Immature natural killer cell (primary cell): ENCODE results near the gene ERBB3. TPM values are rescaled to one million over a fixed set of nuclear protein-coding genes. Genes with fewer than 3 reads are reported as not detected.

Source experiments
- DNase-seq, 3 donors: peaks; one replicate each; pipeline ENCODE4 v3.0.0; 2022; ENCODE audit warnings: mixed read lengths in 1 of 3
- H3K27ac Mint-ChIP-seq, 6 donors: one replicate each; pipeline ENCODE4 v1.8.0; 2020; ENCODE audit warnings: mixed read lengths in 6 of 6, mild to moderate bottlenecking in 5 of 6, inconsistent platforms in 4 of 6, moderate library complexity in 3 of 6
- H3K27me3 Mint-ChIP-seq, 3 donors: one replicate each; pipeline ENCODE4 v1.8.0; 2020 to 2021; ENCODE audit warnings: low read depth in 3 of 3, mild to moderate bottlenecking in 3 of 3, mixed read lengths in 3 of 3, moderate library complexity in 3 of 3, inconsistent platforms in 1 of 3
- H3K36me3 Mint-ChIP-seq, 3 donors: one replicate each; pipeline ENCODE4 v1.8.0; 2020; ENCODE audit warnings: mixed read lengths in 3 of 3, inconsistent platforms in 2 of 3, mild to moderate bottlenecking in 2 of 3
- H3K4me1 Mint-ChIP-seq, 2 donors: one replicate each; pipeline ENCODE4 v1.8.0; 2020; ENCODE audit warnings: inconsistent platforms in 2 of 2, mild to moderate bottlenecking in 2 of 2, mixed read lengths in 2 of 2, moderate library complexity in 1 of 2
- H3K4me3 Mint-ChIP-seq, 5 donors: one replicate each; pipeline ENCODE4 v1.8.0; 2020; ENCODE audit warnings: mild to moderate bottlenecking in 5 of 5, mixed read lengths in 5 of 5, inconsistent platforms in 3 of 5, moderate library complexity in 3 of 5
- H3K9me3 Mint-ChIP-seq, 6 donors: one replicate each; pipeline ENCODE4 v1.8.0; 2020; ENCODE audit warnings: mild to moderate bottlenecking in 6 of 6, mixed read lengths in 6 of 6, inconsistent platforms in 4 of 6, moderate library complexity in 3 of 6
- polyA plus RNA-seq, 3 donors: library from polyadenylated mRNA; unstranded; fragments of 300-500 nt; fragmentation: Illumina TruSeq; gene quantifications; one replicate each; pipeline ENCODE4 v1.2.3, GENCODE V29; 2021

ERBB3 gene
- polyA plus RNA-seq, 3 donors from 2014 or later, result not detected

DNA sequence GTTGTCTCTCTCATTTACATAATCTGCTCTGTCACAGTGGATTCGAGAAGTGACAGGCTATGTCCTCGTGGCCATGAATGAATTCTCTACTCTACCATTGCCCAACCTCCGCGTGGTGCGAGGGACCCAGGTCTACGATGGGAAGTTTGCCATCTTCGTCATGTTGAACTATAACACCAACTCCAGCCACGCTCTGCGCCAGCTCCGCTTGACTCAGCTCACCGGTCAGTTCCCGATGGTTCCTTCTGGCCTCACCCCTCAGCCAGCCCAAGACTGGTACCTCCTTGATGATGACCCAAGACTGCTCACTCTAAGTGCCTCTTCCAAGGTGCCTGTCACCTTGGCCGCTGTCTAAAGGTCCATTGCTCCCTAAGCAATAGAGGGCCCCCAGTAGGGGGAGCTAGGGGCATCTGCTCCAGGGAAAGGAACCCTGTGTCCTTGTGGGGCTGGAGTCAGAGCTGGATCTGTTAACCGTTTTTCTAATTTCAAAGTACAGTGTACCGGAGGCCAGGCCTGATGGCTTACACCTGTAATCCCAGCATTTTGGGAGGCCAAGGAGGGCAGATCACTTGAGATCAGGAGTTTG, 5.1 kb downstream of the ERBB3 start:
- peaks cover 2 to 6% (median 4%) of the 10 kb centered on the region in 3 donors for H3K27me3 Mint-ChIP-seq
- H3K36me3 Mint-ChIP-seq, result no peaks in the 10 kb centered on the region
- no peak overlapping the region for H3K4me3 Mint-ChIP-seq
- peaks cover 0 to 6% of the 10 kb centered on the region in 2 donors for H3K4me1 Mint-ChIP-seq
- peak in 1 of 3 donors; percentile 11 for DNase-seq
- peak overlapping the region in 1 of 6 donors; percentile 45 for H3K27ac Mint-ChIP-seq
- no peaks in the 10 kb centered on the region for H3K9me3 Mint-ChIP-seq

GRCh38 chr12:56086096-56086495, 6.1 kb downstream of the ERBB3 start:
- Mint-ChIP-seq H3K9me3 (no peaks in the 10 kb centered on the region), H3K27ac (no peak overlapping the region), H3K4me3 (no peak overlapping the region), H3K4me1 (no peaks in the 10 kb centered on the region), H3K36me3 (no peaks in the 10 kb centered on the region), H3K27me3 (peaks cover 2 to 4% (median 2%) of the 10 kb centered on the region in 3 donors)
- DNase-seq, result no peak

DNA sequence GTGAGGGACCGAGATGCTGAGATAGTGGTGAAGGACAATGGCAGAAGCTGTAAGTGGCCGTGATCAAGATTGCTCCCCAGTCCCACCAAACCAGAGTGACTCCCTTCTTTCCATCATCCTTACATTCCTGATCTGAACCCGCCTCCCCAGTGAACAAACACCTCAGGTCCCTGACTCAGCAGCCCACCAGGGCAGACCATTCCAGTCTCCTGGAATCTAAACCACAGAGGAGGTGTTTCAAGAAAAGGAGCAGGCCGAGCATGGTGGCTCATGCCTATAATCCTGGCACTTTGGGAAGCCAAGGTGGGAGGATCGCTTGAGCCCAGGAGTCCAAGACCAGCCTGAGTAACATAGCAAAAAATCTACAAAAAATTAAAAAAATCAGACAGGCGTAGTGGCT, 6.6 kb downstream of the ERBB3 start:
- Mint-ChIP-seq H3K27me3 (peaks cover 0 to 4% (median 2%) of the 10 kb centered on the region in 3 donors), H3K27ac (no peak overlapping the region), H3K4me1 (no peaks in the 10 kb centered on the region), H3K4me3 (no peak overlapping the region), H3K9me3 (no peaks in the 10 kb centered on the region), H3K36me3 (no peaks in the 10 kb centered on the region)
- DNase-seq, result no peak

- H3K27ac Mint-ChIP-seq, result no peak overlapping the region
- H3K4me1 Mint-ChIP-seq, result no peaks in the 10 kb centered on the region
- H3K36me3 Mint-ChIP-seq, result no peaks in the 10 kb centered on the region
- H3K4me3 Mint-ChIP-seq, result no peak overlapping the region
- DNase-seq, result no peak
- peaks cover 0 to 4% (median 0%) of the 10 kb centered on the region in 3 donors for H3K27me3 Mint-ChIP-seq
- no peaks in the 10 kb centered on the region for H3K9me3 Mint-ChIP-seq
Observed at GRCh38 chr12:56087220-56087619, 7.3 kb downstream of the ERBB3 start.

DNA sequence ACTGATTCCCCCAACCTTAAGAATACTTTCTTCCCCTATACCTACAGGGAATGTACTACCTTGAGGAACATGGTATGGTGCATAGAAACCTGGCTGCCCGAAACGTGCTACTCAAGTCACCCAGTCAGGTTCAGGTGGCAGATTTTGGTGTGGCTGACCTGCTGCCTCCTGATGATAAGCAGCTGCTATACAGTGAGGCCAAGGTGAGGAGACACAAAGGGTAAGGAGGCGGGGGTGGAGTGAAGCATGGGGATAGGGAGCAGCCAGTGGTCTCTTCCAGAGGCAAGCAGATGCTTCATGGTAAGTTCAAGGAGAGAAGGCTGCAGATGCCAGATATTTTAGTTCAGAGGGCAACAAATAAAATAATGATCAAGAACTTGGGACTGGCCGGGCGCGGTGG, 17.8 kb downstream of the ERBB3 start:
- Mint-ChIP-seq H3K4me1 (peaks cover 12 to 15% of the 10 kb centered on the region in 2 donors), H3K36me3 (peaks cover 0 to 5% (median 0%) of the 10 kb centered on the region in 3 donors), H3K9me3 (no peaks in the 10 kb centered on the region), H3K27ac (no peak overlapping the region), H3K4me3 (no peak overlapping the region), H3K27me3 (peaks cover 0 to 10% (median 8%) of the 10 kb centered on the region in 3 donors)
- DNase-seq, result no peak

- no peaks in the 10 kb centered on the region for H3K9me3 Mint-ChIP-seq
- no peak for DNase-seq
- no peak overlapping the region for H3K4me3 Mint-ChIP-seq
- peaks cover 0 to 8% (median 6%) of the 10 kb centered on the region in 3 donors for H3K27me3 Mint-ChIP-seq
- no peak overlapping the region for H3K27ac Mint-ChIP-seq
- peaks cover 20 to 23% of the 10 kb centered on the region in 2 donors for H3K4me1 Mint-ChIP-seq
- peaks cover 0 to 5% (median 0%) of the 10 kb centered on the region in 3 donors for H3K36me3 Mint-ChIP-seq
Observed at GRCh38 chr12:56098592-56098991, 18.6 kb downstream of the ERBB3 start.

DNA sequence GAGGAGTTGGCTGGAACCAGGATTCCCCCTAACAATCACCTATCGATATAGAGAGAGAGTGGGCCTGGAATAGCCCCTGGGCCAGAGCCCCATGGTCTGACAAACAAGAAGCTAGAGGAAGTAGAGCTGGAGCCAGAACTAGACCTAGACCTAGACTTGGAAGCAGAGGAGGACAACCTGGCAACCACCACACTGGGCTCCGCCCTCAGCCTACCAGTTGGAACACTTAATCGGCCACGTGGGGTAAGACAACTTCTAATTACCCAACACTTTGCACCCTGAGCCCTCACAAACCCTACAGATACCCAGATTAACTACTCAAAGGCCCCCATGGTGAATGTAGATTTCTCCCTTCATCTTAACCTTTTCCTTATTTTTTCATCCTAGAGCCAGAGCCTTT, 19.8 kb downstream of the ERBB3 start:
- Mint-ChIP-seq H3K4me3 (no peak overlapping the region), H3K9me3 (no peaks in the 10 kb centered on the region), H3K36me3 (peaks cover 0 to 5% (median 0%) of the 10 kb centered on the region in 3 donors), H3K27me3 (peaks cover 4 to 15% (median 6%) of the 10 kb centered on the region in 3 donors), H3K4me1 (peaks cover 30 to 35% of the 10 kb centered on the region in 2 donors), H3K27ac (peak overlapping the region in 3 of 6 donors; percentile 0 to 36 (median 33))
- no peak for DNase-seq

- H3K27me3 Mint-ChIP-seq, result peaks cover 4 to 12% (median 7%) of the 10 kb centered on the region in 3 donors
- DNase-seq, result no peak
- H3K36me3 Mint-ChIP-seq, result peaks cover 0 to 5% (median 0%) of the 10 kb centered on the region in 3 donors
- H3K4me1 Mint-ChIP-seq, result peaks cover 43 to 47% of the 10 kb centered on the region in 2 donors
- H3K9me3 Mint-ChIP-seq, result no peaks in the 10 kb centered on the region
- peak overlapping the region in 3 of 6 donors; percentile 69 to 98 (median 97) for H3K27ac Mint-ChIP-seq
- no peak overlapping the region for H3K4me3 Mint-ChIP-seq
Observed at GRCh38 chr12:56101045-56101444, 21.1 kb downstream of the ERBB3 start.

GRCh38 chr12:56102683-56103065, 22.7 kb downstream of the ERBB3 start:
- H3K4me1 Mint-ChIP-seq, result peaks cover 50 to 57% of the 10 kb centered on the region in 2 donors
- peak overlapping the region; percentile 93 to 99 (median 96) for H3K27ac Mint-ChIP-seq
- no peaks in the 10 kb centered on the region for H3K9me3 Mint-ChIP-seq
- H3K36me3 Mint-ChIP-seq, result peaks cover 0 to 5% (median 5%) of the 10 kb centered on the region in 3 donors
- peak overlapping the region; percentile 92 to 100 (median 96) for H3K4me3 Mint-ChIP-seq
- peaks cover 4 to 14% (median 7%) of the 10 kb centered on the region in 3 donors for H3K27me3 Mint-ChIP-seq
- DNase-seq, result no peak

DNA sequence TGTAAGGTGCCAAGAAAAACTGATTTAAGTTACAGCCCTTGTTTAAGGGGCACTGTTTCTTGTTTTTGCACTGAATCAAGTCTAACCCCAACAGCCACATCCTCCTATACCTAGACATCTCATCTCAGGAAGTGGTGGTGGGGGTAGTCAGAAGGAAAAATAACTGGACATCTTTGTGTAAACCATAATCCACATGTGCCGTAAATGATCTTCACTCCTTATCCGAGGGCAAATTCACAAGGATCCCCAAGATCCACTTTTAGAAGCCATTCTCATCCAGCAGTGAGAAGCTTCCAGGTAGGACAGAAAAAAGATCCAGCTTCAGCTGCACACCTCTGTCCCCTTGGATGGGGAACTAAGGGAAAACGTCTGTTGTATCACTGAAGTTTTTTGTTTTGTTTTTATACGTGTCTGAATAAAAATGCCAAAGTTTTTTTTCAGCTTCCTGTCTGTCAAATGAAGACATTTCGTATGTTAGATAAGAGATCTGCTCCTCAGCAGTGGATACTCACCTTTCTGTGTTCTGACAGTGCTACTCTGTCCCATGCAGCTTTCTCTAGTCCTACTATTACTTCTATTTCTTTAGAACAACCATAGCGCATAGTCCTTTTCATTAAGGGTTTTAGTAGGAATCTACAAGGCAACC, 23.2 kb downstream of the ERBB3 start:
- peaks cover 0 to 10% (median 5%) of the 10 kb centered on the region in 3 donors for H3K36me3 Mint-ChIP-seq
- H3K27me3 Mint-ChIP-seq, result peaks cover 4 to 13% (median 7%) of the 10 kb centered on the region in 3 donors
- peaks cover 50 to 57% of the 10 kb centered on the region in 2 donors for H3K4me1 Mint-ChIP-seq
- peak; percentile 44 to 49 (median 49) for DNase-seq
- H3K9me3 Mint-ChIP-seq, result no peaks in the 10 kb centered on the region
- H3K27ac Mint-ChIP-seq, result peak overlapping the region; percentile 93 to 99 (median 96)
- peak overlapping the region; percentile 92 to 100 (median 96) for H3K4me3 Mint-ChIP-seq

DNA sequence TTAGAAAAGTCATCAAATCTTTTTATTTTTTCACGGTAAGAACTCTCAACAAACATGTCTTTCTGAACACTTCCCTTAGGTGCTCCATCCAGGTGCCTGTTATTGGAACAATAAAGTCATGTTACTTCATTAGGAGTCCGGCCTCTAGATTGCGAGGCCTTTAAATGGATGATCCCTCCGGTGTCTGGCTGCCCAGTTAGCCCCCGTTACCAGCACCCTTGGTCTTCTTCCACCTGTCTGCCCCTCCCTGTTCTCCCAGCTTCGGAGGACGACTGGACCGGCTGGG, 23.8 kb downstream of the ERBB3 start:
- peak overlapping the region; percentile 92 to 100 (median 96) for H3K4me3 Mint-ChIP-seq
- no peaks in the 10 kb centered on the region for H3K9me3 Mint-ChIP-seq
- H3K27me3 Mint-ChIP-seq, result peaks cover 4 to 11% (median 7%) of the 10 kb centered on the region in 3 donors
- H3K4me1 Mint-ChIP-seq, result peaks cover 50 to 57% of the 10 kb centered on the region in 2 donors
- peaks cover 0 to 15% (median 5%) of the 10 kb centered on the region in 3 donors for H3K36me3 Mint-ChIP-seq
- peak overlapping the region; percentile 93 to 99 (median 96) for H3K27ac Mint-ChIP-seq
- no peak for DNase-seq

- peak; percentile 93 to 94 (median 94) for DNase-seq
- Mint-ChIP-seq H3K4me3 (peak within 1 kb of the TSS; percentile 92 to 100 (median 96)), H3K27ac (peak within 1 kb of the TSS; percentile 93 to 99 (median 96)), H3K4me1 (peaks cover 50 to 57% of the 10 kb centered on the region in 2 donors), H3K36me3 (peaks cover 0 to 18% (median 5%) of the 10 kb centered on the region in 3 donors), H3K27me3 (peaks cover 4 to 11% (median 7%) of the 10 kb centered on the region in 3 donors), H3K9me3 (no peaks in the 10 kb centered on the region)
Observed at GRCh38 chr12:56104109-56104814, 24.3 kb downstream of the ERBB3 start, which contains the start of gene PA2G4. Gene PA2G4, plus strand, starts transcription at chr12:56104559. Its CDS starts 179 bp downstream, at chr12:56104738.

DNA sequence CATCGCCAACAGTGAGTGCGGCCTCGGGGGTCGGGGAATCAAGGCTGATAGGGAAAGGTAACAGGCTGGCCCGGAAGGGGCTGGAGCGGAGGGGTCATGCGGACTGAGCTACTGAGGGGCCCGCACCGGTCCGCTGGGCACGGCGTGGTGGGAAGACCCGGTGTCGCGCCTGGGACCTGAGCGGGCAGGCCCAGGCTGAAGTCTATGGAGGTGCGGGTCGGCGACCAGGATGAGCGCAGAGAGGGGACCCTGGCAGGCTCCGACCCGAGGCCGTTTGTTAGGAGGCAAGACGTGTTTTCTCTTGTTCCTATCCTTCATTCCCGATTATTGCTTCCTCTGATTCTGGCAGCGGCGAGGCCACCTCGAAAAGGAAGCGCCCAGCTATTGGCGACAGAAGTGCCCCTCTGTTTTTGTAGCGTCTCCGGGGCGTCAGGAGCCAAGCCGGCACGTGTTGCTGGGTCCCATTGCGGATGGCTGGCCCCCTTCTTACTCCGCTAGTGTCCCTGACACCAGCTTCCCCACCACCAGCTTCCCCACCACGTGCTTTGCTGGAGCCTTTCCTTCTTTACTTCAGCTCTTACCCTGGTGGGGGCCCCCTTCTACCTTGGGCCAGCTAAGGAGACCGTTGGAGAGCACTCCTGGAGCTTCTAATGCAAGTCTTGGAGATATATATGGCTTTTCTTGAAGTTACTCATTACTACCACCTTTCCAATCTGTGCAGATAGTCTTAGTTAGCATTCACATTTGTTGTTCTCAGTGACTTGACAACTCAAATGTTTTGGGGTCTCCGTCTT, 25.0 kb downstream of the ERBB3 start:
- Mint-ChIP-seq H3K4me3 (peak overlapping the region; percentile 92 to 100 (median 96)), H3K27ac (peak overlapping the region; percentile 93 to 99 (median 96)), H3K9me3 (no peaks in the 10 kb centered on the region), H3K27me3 (peaks cover 4 to 11% (median 7%) of the 10 kb centered on the region in 3 donors), H3K36me3 (peaks cover 0 to 21% (median 5%) of the 10 kb centered on the region in 3 donors), H3K4me1 (peaks cover 50 to 57% of the 10 kb centered on the region in 2 donors)
- peak in 1 of 3 donors; percentile 13 for DNase-seq
